Islet precursor cell (in vitro differentiated cells): Measurements from ENCODE around the gene DAZAP1.

Experiments used
- DNase-seq: peaks from one replicate; pipeline ENCODE4 v3.0.0-alpha.2; 2018

DAZAP1 gene

DNA sequence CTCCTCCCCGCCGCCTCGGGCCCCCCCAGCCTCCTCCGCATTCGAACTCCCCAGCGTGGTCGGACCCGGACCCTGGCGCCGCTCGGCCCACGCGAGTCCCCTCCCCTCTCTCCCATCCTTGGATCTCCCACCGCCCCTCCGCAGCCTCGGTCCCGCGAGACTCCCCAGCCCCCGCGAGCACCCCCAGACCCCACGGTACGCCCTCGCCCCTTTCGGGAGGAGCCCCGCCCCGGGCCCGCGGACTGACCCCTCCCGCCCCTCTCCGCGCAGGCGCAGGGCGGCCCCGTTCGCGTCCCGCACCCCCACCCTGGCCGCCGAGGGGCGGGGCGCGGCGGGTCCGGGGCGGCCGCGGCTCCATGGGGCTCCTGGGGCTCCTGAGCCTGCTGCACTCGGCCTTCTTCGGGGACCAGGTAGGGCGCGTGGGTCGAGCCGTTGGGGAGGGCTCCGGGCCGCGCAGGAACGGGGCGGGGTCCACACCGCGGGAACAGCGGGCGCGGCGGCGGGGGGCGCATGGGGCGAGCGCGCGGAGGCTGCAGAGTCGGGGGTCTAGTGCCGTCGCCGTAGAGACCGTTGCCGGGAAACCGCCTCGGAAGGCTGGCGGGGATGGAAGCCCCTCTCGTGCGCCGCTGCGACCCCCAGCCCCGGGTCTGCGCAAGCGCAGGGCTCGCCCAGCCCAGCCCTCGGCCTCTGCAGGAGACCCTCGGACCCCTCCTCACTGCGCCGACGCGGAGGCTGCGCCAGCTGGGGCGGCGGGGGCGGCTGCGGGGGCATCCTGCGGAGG lies 38.7 kb downstream of the DAZAP1 start:
- DNase-seq = no peak

DNA sequence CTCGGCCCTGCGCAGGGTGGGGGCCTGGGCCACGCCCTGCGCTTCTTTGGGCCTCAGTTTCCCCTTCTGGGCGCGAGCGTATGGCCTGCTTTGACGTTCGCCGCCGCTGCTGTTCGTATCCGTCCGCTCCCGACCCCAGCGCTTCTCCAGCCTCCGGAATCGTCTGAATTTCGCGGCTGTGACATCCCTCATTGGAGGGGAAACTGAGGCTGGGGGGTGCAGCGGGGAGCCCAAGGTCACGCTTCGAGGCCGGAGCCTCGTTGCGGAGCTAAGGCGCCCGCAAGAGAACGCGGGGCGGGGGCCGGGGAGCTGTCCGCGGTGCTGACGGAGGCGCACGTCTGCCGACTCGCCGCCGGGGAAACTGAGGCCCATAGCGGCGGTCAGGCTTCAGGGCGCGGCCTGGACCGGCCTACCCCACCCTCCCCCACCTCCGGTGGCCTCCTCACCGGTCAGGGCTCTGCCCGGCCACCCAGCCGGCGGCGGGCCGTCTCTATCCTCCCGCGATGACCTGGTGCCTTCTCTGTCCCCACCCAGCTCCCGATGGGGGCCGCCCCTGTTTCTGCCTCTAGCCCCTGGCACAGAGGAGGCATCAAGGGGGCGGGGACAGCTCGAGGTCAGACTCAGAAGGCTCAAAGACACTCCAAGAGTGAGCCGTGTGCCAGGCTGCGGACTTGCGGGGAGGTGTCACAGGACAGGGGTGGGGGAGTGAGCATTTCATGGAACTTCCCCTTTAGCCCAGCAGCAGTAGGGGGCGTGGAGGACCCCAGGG lies 39.5 kb downstream of the DAZAP1 start:
- DNase-seq = no peak

DNA sequence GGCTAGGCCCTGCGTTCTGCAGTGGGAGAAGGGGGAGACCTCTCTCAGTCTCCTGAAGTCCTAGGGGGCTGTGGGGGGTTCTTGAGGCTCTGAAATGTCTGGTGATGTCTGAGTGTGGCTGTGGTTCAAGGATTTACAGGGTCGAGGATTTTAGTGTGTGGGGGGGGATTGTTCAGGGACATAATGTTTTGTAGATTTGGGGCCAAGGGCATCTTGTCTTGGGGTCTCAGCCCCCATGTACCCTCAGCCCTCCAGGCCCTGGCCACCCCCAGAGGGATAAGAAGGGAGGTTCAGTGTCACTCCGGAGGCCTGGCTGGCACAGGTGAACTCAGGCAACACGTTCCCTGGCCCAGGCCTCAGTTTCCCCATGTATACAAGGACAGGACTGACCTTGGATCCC lies 40.1 kb downstream of the DAZAP1 start:
- DNase-seq = no peak

DNA sequence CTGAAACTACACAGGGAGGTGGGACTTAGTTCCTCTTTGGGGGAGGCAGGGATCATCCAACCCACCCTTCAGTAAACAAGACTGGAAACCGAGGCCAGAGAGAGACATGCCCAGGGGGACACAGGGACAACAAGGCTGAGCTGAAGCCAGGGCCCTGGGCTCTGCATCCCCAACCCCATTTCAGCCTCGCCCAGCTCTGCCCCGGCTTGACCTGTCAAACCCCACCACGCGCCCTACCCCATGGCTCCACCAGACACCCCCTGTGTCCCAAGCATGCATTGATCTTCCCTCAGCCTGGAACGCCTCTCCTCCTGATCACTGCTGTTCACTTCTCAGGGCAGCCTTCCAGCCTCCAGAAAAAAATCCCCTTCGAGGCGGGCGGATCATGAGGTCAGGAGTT lies 40.6 kb downstream of the DAZAP1 start:
- DNase-seq = no peak

DNA sequence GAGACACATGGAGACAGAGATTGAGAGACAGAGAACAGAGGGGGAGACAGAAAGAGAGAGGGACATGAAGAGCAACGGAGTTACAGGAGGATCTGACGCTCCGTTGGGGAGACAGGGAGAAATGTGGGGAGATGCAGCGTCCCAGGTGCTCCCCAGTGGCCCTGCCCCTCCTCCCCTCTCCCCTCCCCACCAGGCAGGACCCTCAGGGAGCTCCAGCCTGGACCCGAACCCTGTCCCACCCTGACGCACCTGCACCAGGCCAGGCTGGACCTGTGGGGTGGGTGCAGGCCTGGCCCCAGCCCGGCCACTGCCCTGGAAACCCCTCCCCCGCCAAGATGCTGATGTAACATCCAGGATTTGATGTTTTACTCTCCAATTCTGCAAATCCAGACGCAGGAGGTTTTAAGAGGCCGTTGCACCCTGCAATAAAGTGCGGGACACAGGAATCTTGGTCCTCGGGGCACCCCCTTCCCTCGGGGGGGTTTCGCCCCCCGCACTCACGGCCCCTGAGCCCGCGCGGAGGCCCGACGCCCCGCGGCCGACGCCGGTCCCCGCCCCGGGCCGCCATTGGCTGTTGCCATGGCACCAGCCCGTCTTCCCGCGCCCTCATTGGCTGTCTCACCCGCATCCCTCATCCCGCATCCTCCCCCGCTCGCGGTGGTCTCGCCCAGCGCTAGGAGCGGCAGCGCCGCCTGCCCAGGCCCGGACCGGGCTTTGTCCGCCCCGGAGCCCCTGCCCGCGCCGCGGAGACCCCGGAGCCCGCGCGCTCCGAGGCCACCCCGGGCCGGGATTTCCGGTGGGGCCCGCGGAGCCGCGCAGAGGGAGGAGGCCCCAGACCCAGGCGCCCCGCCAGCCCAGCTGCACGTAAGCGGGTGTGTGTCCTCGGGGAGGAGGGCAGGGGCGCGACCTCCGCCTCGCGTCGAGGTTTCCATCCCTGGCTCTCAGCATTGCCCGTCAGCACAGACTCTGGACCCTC lies 42.4 kb downstream of the DAZAP1 start, which contains the start of gene APC2:
Gene APC2 (plus strand): TSS at position 655 of the 976 bp plus-strand sequence. CDS start 2,881 bp downstream, outside the sequence.
- DNase-seq = no peak

DNA sequence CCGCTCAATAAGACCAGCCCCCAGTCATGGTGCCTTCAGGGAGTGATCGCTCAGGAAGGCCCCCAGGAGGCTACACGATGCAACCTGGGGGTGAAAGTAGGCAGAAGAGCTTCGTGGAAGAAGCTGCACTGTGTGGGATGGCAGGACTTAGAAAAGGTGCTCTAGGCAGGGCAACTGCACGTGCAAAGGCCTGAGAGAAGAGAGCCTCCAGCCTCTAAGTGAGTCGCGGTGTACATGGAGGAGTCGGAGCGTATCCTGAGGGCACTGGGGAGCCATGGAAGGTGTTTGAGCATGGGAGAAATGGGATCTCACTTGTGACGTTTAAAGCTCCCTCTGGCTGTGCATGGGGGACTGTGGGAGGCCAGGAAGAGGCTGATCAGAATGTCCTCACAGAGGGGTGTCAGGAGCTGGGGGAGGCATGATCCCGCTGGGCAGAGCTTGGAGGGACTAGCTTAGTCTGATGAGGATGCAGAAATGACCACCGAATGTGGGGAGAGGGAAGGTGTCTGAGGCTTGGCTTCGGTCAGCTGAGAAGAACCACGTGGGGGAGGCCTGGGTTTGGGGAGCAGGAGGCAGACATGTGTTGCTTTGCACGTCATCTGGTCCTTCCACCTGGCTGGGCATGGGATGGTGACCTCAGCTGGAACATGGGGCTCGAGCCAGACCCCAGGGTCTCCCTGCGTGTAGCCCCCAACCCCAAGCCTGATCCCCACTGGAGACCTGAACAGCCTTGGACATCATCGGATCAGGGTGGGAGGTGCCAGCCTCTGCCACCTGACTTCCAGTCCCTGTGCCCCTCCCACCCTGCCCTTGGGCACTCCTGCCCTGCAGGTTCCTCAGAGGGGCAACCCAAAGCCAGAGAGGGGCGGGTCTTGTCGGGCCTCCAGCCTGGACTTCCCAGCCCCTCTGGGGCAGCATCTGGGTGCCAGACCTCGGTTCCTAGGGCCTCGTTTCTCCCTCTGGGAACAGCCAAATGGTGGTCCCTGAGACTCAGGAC lies 43.6 kb downstream of the DAZAP1 start:
- no peak for DNase-seq

DNA sequence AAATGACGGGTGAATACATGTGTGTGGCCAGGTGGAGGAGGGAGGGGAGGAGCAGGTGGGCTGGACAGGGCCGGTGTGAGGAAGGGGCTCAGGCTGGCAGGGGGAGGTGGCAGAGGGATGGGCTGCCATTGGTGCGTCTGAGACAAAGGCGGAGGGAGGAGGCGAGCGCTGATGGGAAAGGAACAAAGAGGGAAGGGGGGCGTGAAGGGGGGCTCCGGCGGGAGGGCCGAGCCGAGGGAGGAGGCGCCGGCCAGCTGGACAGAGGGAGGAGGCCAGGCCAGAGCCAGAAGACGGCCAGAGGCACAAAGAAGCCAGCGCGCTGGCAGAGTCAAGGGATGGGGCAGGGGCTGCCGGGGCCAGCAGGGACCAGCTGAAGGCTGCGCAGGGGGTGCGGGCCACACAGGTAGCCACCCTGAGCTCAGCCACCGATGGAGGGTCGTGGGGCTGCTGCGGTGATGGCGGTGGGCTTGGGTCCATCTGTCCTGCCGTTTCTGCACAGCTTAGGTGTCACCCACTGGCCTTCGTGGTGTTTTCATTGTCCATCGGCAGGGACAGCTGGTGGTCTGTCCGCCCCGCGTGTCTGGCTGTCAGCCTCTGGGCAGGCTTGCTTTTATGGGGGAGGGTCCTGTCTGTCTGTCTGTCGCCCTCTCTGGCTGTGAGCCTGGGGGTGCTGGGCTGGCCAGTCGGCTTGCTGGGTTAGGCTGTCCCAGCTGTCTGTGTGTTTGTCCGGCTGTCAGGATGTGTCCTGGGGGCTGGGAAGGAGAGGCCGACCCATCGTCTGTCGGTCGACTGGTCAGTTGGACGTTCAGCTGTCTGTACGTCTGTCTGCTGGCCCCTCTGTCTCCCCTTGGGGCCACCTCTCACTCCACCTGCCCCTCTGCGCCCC lies 44.8 kb downstream of the DAZAP1 start:
- DNase-seq = no peak

DNA sequence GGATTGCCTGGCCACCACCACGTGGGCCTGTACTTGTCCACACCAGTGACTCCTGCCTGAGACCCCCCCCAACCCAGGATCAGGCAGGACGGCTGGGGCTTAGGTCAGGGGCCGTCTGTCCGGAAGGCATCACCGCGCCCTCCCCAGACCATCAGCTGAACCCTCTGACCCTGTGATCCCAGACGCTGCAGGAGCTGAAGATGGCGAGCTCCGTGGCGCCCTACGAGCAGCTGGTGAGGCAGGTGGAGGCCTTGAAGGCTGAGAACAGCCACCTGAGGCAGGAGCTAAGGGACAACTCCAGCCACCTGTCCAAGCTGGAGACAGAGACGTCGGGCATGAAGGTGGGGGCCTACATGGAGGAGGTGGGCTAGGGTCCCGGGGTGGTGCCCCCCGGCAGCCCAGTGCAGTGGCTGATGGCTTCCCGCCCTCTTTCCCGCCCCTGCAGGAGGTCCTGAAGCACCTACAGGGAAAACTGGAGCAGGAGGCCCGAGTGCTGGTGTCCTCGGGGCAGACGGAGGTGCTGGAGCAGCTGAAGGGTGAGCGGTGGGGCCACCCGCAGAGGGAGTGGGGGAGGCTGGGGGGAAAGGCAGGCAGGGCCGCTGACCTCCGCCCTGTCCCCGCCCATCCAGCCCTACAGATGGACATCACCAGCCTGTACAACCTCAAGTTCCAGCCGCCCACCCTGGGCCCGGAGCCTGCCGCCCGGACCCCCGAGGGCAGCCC lies 45.6 kb downstream of the DAZAP1 start:
- no peak for DNase-seq

DNA sequence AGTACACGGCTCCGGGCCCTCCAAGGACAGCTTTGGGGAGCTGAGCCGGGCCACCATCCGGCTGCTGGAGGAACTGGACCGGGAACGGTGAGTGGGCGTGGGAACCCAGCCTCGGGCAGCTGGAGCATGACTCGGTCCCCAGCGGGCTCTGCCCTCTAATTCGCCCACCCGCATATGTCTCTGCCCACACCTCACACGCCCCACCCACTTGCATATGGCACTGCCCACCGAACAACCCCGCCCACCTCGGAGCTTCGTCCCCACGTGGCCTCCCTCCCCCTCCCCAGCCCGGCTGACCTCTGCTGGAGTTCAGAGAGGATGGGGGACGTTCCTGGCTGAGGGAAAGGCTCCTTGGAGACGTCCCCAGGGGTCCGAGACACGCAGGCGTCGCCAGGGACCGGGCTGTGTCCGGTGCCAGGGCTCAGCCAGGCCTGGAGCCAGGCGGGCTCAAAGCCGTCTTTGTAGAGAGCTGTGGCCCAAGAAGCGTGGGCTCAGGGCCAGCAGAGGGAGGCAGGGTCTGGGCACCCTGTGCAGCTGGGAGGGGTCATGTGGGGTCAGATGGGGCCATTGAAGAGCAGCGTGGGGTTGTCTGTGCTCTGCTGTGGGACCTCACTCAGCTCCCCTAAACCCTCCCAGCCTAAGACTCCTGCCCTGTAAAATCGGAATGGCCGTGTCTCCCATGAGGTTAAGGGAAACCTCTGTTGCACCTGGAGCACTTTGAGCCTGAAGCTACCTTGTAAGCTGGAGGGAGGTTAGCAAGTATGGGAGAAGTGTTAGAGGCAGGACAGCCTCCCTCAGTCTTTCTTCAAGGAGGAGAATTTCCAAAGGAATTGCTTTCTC lies 46.4 kb downstream of the DAZAP1 start:
- no peak for DNase-seq

DNA sequence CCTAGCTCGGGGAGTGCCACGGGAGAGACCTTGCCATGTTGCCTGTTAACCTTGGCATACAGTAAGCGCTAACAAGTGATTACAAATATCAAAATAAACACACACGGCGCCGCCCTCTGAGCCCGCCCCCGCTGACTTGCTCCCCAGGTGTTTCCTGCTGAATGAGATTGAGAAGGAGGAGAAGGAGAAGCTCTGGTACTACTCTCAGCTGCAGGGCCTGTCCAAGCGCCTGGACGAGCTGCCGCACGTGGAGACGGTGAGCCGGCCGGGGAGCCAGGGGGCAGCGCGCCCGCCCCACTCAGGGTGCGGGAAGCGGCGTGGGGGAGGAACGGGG lies 47.6 kb downstream of the DAZAP1 start:
- no peak for DNase-seq

DNA sequence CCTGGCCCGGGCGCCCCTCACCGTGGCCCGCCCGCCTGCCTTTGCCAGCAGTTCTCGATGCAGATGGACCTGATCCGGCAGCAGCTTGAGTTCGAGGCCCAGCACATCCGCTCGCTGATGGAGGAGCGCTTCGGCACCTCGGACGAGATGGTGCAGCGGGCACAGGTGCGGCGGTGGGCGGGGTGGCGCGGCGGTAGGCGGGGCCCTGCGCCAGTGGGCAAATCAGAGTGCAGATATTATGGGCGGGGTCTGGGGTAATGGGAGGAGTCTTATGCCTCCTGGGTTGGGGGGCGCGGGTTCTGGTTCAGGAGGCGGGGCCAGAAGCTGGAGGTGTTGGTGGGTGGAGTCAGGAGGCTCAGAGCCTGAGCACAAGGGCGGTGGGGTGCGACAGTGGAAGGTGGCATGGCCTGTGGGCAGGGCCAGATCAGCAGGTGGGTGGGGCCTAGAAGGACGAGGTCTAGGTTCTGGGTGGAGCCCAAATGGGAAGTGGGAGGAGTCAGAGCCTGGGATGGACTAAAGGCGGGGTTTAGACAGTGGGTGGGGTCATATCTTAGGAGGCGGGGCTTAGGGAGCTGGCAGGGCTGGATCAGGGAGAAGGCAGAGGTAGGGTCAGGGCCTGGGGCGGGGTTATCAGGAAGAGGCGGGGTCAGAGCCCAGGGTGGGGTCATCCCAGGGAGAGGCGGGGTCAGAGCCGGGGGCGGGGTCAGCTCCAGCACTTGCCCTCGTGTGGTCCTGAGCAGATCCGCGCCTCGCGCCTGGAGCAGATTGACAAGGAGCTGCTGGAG lies 48.1 kb downstream of the DAZAP1 start:
- peak; percentile 84 for DNase-seq

DNA sequence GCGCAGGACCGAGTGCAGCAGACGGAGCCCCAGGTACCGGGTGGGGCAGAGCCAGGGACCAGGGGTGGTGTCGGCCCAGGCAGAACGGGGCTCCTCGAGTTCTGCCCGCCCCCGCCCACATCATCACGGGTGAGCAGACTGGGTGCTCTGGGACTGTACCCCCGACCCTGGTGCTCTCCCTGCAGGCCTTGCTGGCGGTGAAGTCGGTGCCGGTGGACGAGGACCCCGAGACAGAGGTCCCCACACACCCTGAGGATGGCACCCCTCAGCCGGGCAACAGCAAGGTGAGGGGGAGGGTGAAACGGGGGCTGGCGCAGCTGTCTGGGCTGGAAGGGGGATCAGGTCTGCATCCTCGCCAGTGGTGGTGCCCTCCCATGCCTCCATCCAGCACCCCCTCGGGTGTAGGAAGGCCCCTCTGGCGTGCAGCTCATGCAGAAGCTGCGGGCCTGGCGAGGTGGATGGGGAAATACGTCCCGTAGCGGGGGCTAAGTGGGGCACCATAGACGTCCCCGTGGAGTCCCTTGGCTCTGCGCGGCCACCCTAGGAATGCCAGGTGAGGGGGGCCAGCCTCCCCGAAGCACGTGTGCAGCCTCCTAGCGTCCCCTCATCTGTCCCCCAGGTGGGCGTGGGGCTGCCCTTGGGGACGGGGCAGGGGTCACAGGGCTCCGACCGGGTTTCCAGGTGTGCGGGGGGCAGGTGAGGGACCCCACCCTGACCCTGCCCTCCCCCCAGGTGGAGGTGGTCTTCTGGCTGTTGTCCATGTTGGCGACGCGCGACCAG lies 48.9 kb downstream of the DAZAP1 start:
- DNase-seq = no peak

DNA sequence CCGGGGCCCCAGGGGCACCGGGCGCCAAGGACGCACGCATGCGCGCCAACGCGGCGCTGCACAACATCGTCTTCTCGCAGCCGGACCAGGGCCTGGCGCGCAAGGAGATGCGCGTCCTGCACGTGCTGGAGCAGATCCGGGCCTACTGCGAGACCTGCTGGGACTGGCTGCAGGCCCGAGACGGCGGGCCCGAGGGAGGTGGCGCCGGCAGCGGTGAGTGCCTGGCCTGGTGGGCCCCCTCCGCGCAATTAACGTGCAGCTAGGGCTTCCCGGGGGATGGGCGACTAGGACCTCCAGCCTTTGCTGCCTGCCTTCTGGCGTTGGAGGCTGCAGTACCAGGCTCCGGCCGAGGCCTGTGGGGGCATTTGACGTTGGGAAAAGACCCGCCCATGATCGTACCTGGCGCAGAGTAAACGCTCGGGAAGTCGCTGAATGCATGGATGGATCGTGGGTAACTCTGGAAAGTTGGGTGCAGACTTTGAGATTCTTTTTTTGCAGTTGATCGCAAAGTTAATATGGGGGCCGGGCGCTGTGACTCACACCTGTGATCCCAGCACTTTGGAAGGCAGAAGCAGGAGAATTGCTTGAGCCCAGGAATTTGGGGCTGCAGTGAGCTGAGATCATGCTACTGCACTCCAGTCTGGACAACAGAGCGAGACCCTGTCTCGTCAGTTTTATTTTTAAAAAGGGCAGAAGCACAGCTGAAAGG lies 49.8 kb downstream of the DAZAP1 start:
- no peak for DNase-seq

DNA sequence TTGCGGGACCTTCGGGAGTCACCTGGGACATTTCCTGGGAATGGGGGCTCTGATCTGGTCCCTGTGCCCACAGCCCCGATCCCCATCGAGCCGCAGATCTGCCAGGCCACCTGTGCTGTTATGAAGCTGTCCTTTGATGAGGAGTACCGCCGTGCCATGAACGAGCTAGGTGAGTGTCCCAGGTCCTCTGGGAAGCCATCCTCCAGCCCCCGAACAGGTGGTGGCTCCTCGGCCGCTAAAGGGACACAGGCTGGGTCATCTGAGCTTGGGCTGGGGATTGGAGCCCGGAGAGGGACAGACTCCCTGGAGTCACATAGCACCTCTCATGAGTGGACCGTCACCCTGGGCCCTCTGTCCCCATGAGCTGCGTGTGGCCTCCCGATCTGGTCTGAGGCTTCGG lies 50.5 kb downstream of the DAZAP1 start:
- DNase-seq = no peak

DNA sequence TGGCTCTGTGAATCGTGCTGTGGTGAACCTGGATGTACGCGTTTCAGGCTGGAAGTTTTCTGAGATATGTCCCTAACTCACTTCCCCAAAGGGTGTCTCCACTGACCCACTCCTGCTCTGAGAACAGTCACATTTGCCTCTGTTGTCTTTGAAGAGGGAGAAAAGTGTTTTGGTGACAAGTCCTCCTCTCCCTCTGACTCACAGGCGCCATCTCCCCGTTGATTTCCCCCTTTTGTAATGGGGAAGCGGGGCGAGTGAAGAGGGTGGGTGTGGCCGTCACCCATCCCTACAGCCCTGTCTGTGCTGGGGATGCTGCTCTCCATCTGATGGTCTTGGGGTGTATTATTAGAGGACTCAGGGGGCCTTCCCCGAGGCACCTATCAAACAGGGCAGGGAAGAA lies 52.1 kb downstream of the DAZAP1 start:
- no peak for DNase-seq

DNA sequence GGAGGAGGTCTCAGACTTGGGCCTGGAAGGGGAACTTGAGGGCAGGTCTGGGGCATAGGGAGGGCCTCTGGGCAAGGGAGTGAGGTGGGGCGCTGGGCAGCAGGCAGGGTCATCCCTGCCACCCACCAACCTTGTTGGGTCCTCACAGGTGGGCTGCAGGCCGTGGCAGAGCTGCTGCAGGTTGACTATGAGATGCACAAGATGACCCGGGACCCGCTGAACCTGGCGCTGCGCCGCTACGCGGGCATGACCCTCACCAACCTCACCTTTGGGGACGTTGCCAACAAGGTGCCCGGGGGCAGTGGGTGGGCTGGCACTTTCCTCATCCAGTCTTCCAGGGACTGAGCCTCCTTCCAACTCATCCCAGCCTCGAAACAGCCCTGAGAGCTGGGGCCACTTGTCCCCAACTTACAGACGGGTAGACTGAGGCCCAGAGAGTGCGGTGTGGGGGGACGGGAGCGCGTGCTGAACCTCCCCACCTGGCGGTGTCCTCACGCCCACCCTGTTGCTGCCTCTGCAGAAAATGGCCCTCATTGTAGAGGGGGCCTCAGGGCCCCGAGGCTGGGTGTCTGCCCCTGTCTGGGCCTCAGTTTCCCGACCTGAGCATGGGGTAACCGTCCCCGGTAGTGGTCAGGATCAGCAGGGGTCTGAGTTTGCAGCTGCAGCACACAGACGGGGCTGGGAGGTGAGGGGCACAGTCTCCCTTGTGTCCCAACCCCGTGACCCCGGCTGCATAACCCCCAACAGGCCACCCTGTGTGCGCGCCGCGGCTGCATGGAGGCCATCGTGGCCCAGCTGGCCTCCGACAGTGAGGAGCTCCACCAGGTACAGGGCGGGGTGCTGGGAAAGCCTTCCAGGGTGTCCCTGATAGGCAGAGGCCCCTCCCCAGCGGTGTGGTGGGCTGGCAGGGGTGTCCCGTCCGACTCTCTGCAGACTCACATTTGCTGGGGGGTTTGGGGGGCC lies 52.9 kb downstream of the DAZAP1 start:
- no peak for DNase-seq
